WTC11 (cell line): ENCODE measurements around the gene TMEM184A. TPM values are rescaled to one million over a fixed set of nuclear protein-coding genes. Genes with fewer than 3 reads are reported as not detected.

Experiments
- ATAC-seq: fragments of 200-7000 bp; cut with Tn5 transposase; 2 replicates; pipeline ENCODE4 v1.10.0; 2021; ENCODE audit warnings: mild to moderate bottlenecking, moderate library complexity
- CTCF ChIA-PET: fragments of 300-600 bp; sonication (Branson Sonifier 250); formaldehyde crosslinking; loops from one replicate; lab custom pipeline; 2021; ENCODE audit warnings: antibody characterized with exemption; lab: Charles Lee
- POLR2A ChIA-PET: fragments of 350-600 bp; sonication (Branson Sonifier 250); formaldehyde crosslinking; loops from one replicate; lab custom pipeline; 2021; ENCODE audit warnings: antibody characterized with exemption; lab: Charles Lee
- DNase-seq: peaks from one replicate; pipeline ENCODE4 v3.0.0; 2021; ENCODE audit warnings: low spot score
- H3K27ac Mint-ChIP-seq: 2 replicates; pipeline ENCODE4 v1.8.0; 2021; ENCODE audit warnings: mixed read lengths
- H3K27me3 Mint-ChIP-seq: 2 replicates; pipeline ENCODE4 v1.8.0; 2021; ENCODE audit warnings: low read depth, mild to moderate bottlenecking, moderate library complexity, mixed read lengths
- H3K36me3 Mint-ChIP-seq: 2 replicates; pipeline ENCODE4 v1.8.0; 2021; ENCODE audit warnings: mixed read lengths
- H3K4me1 Mint-ChIP-seq: 2 replicates; pipeline ENCODE4 v1.8.0; 2022; ENCODE audit warnings: mixed read lengths
- H3K4me3 Mint-ChIP-seq: 2 replicates; pipeline ENCODE4 v1.8.0; 2021; ENCODE audit warnings: mild to moderate bottlenecking, moderate library complexity, mixed read lengths
- H3K9me3 Mint-ChIP-seq: 2 replicates; pipeline ENCODE4 v1.8.0; 2021; ENCODE audit warnings: mixed read lengths
- ARID4B ChIP-seq: sonication (generic); formaldehyde crosslinking; IDR thresholded peaks from 2 replicates; pipeline ENCODE4 v1.8.0; 2023; ENCODE audit warnings: missing genetic modification reagents, mild to moderate bottlenecking, borderline replicate concordance
- CREB1 ChIP-seq: sonication (generic); formaldehyde crosslinking; IDR thresholded peaks from 2 replicates; pipeline ENCODE4 v1.8.0; 2023; ENCODE audit warnings: mild to moderate bottlenecking, missing genetic modification reagents
- CREM ChIP-seq: sonication (generic); formaldehyde crosslinking; IDR thresholded peaks from 2 replicates; pipeline ENCODE4 v1.8.1; 2022; ENCODE audit warnings: mild to moderate bottlenecking, missing genetic modification reagents, moderate library complexity
- ERG ChIP-seq: fragments of 250-450 bp; sonication (Bioruptor Pico); IDR thresholded peaks from 2 replicates; pipeline ENCODE4 v1.8.0; 2021; ENCODE audit warnings: mild to moderate bottlenecking
- FOXK1 ChIP-seq: sonication (generic); formaldehyde crosslinking; IDR thresholded peaks from 2 replicates; pipeline ENCODE4 v1.8.0; 2022; ENCODE audit warnings: mild to moderate bottlenecking, moderate library complexity, missing genetic modification reagents
- GABPB1 ChIP-seq: sonication (generic); formaldehyde crosslinking; IDR thresholded peaks from 2 replicates; pipeline ENCODE4 v1.8.1; 2023; ENCODE audit warnings: mild to moderate bottlenecking, missing genetic modification reagents
- HMGXB4 ChIP-seq: sonication (generic); formaldehyde crosslinking; IDR thresholded peaks from 2 replicates; pipeline ENCODE4 v1.8.1; 2023; ENCODE audit warnings: mild to moderate bottlenecking, moderate library complexity, missing genetic modification reagents
- IRF2 ChIP-seq: sonication (generic); formaldehyde crosslinking; IDR thresholded peaks from 2 replicates; pipeline ENCODE4 v1.8.0; 2022; ENCODE audit warnings: low read depth, missing genetic modification reagents, borderline replicate concordance
- RELA ChIP-seq: sonication (generic); formaldehyde crosslinking; IDR thresholded peaks from 2 replicates; pipeline ENCODE4 v1.8.1; 2022; ENCODE audit warnings: missing genetic modification reagents, mild to moderate bottlenecking, borderline replicate concordance
- SP1 ChIP-seq: sonication (generic); formaldehyde crosslinking; conservative IDR thresholded peaks from 2 replicates; pipeline ENCODE4 v1.8.1; 2022; ENCODE audit warnings: missing genetic modification reagents
- ZNF281 ChIP-seq: sonication (generic); formaldehyde crosslinking; IDR thresholded peaks from 2 replicates; pipeline ENCODE4 v1.8.0; 2023; ENCODE audit warnings: mild to moderate bottlenecking, missing genetic modification reagents
- ZNF317 ChIP-seq: sonication (generic); formaldehyde crosslinking; IDR thresholded peaks from 2 replicates; pipeline ENCODE4 v1.8.1; 2023; ENCODE audit warnings: low read depth, mild to moderate bottlenecking, moderate library complexity, missing genetic modification reagents, borderline replicate concordance
- ZNF425 ChIP-seq: fragments of 250-450 bp; sonication (Bioruptor Pico); conservative IDR thresholded peaks from 2 replicates; pipeline ENCODE4 v1.9.0; 2021; ENCODE audit warnings: mild to moderate bottlenecking
- ZNF512 ChIP-seq: sonication (generic); formaldehyde crosslinking; IDR thresholded peaks from 2 replicates; pipeline ENCODE4 v1.8.1; 2022; ENCODE audit warnings: missing genetic modification reagents, borderline replicate concordance
- ZSCAN18 ChIP-seq: fragments of 250-450 bp; sonication (Bioruptor Pico); IDR thresholded peaks from 2 replicates; pipeline ENCODE4 v2.1.2; 2022; ENCODE audit warnings: mild to moderate bottlenecking, moderate library complexity
- total RNA-seq: library from RNA; stranded (reverse); gene quantifications from 3 replicates; pipeline ENCODE4 v1.2.3, GENCODE V29; 2021

Gene TMEM184A
- total RNA-seq, 1 experiment from 2014 or later: 1.4 TPM

- TF ChIP-seq RELA (CRISPR knock-in tag): no peak
- no peak for TF ChIP-seq HMGXB4 (CRISPR knock-in tag)
- no peak for TF ChIP-seq FOXK1 (CRISPR knock-in tag)
- no peak for TF ChIP-seq ZNF317 (CRISPR knock-in tag)
- no peak for TF ChIP-seq CREM (CRISPR knock-in tag)
- no peak for TF ChIP-seq ARID4B (CRISPR knock-in tag)
- no peak for TF ChIP-seq ERG (CRISPR knock-in tag)
- TF ChIP-seq GABPB1 (CRISPR knock-in tag): no peak
- CTCF ChIA-PET: interaction anchor here (0.6 kb wide), 1 partner anchor 19 kb away, joined by 3 read pairs; no protein-coding TSS in a partner anchor
- H3K36me3 Mint-ChIP-seq: no peaks in the 10 kb centered on the region
Measured at GRCh38 chr7:1539181-1539881, 16.7 kb downstream of the TMEM184A start.

GRCh38 chr7:1538544-1539180 lies 17.3 kb downstream of the TMEM184A start:
- Mint-ChIP-seq H3K27me3 (no peaks in the 10 kb centered on the region), H3K4me3 (no peak overlapping the region), H3K36me3 (no peaks in the 10 kb centered on the region), H3K27ac (no peak overlapping the region), H3K9me3 (no peaks in the 10 kb centered on the region), H3K4me1 (peaks cover 12% of the 10 kb centered on the region)
- no peak for ATAC-seq
- DNase-seq: no peak
- ChIA-PET CTCF (interaction anchor here (0.6 kb wide), 1 partner anchor 20 kb away, joined by 3 read pairs; no protein-coding TSS in a partner anchor), POLR2A (no interaction called here)
- no peak for TF ChIP-seq ZNF512 (CRISPR knock-in tag)
- no peak for TF ChIP-seq IRF2 (CRISPR knock-in tag)
- TF ChIP-seq SP1 (CRISPR knock-in tag): no peak
- TF ChIP-seq ZNF281 (CRISPR knock-in tag): no peak
- no peak for TF ChIP-seq ZNF425 (CRISPR knock-in tag)
- no peak for TF ChIP-seq ZSCAN18 (CRISPR knock-in tag)
- no peak for TF ChIP-seq CREB1 (CRISPR knock-in tag)

More at GRCh38 chr7:1539181-1539881, 16.7 kb downstream of the TMEM184A start:
- POLR2A ChIA-PET: no interaction called here
- Mint-ChIP-seq H3K27me3 (no peaks in the 10 kb centered on the region), H3K27ac (no peak overlapping the region), H3K9me3 (no peaks in the 10 kb centered on the region), H3K4me1 (peaks cover 10% of the 10 kb centered on the region), H3K4me3 (no peak overlapping the region)
- DNase-seq (no peak), ATAC-seq (no peak)
